Glutamatergic neuron (in vitro differentiated cells): ENCODE measurements around the gene IKBKG. TPM values are rescaled to one million over a fixed set of nuclear protein-coding genes. Genes with fewer than 3 reads are reported as not detected.
"Not testable (repeated sequence)": the region's sequence is repeated elsewhere in the genome, so short reads cannot be mapped to it uniquely, and the experiment has no call there.

Experiments used
- DNase-seq: peaks from one replicate; pipeline ENCODE4 v3.0.0; 2022
- H3K27ac Mint-ChIP-seq: one replicate; pipeline ENCODE4 v1.8.0; 2020; ENCODE audit warnings: mild to moderate bottlenecking, mixed read lengths, inconsistent platforms; ENCODE audit not compliant: unreplicated experiment
- H3K27me3 Mint-ChIP-seq: one replicate; pipeline ENCODE4 v1.8.0; 2020; ENCODE audit warnings: mild to moderate bottlenecking, moderate library complexity, mixed read lengths, inconsistent platforms; ENCODE audit not compliant: unreplicated experiment
- H3K36me3 Mint-ChIP-seq: one replicate; pipeline ENCODE4 v1.8.0; 2020; ENCODE audit warnings: mild to moderate bottlenecking, mixed read lengths, inconsistent platforms; ENCODE audit not compliant: unreplicated experiment
- H3K4me1 Mint-ChIP-seq: one replicate; pipeline ENCODE4 v1.8.0; 2020; ENCODE audit warnings: mild to moderate bottlenecking, low read depth, mixed read lengths, inconsistent platforms; ENCODE audit not compliant: unreplicated experiment
- H3K4me3 Mint-ChIP-seq: one replicate; pipeline ENCODE4 v1.8.0; 2020; ENCODE audit warnings: mild to moderate bottlenecking, mixed read lengths, inconsistent platforms; ENCODE audit not compliant: unreplicated experiment
- H3K9me3 Mint-ChIP-seq: one replicate; pipeline ENCODE4 v1.8.0; 2020; ENCODE audit warnings: mild to moderate bottlenecking, moderate library complexity, mixed read lengths, inconsistent platforms; ENCODE audit not compliant: unreplicated experiment
- total RNA-seq: library from RNA; stranded (reverse); fragmentation: NEBNext Ultra II Directional; extraction: Animal tissue kit (Norgen Biotek cat#: 25700); gene quantifications from one replicate; pipeline ENCODE4 v1.2.1, GENCODE V29; 2021; ENCODE audit not compliant: unreplicated experiment
- TF ChIP-seq, protein P1 (sequence below): fragments of 200-600 bp; sonication (generic); IDR thresholded peaks from one replicate; pipeline ENCODE4 v1.5.0; 2021; ENCODE audit not compliant: partially characterized antibody, unreplicated experiment

IKBKG gene
- total RNA-seq, 1 donor from 2014 or later = 27.6 TPM

DNA sequence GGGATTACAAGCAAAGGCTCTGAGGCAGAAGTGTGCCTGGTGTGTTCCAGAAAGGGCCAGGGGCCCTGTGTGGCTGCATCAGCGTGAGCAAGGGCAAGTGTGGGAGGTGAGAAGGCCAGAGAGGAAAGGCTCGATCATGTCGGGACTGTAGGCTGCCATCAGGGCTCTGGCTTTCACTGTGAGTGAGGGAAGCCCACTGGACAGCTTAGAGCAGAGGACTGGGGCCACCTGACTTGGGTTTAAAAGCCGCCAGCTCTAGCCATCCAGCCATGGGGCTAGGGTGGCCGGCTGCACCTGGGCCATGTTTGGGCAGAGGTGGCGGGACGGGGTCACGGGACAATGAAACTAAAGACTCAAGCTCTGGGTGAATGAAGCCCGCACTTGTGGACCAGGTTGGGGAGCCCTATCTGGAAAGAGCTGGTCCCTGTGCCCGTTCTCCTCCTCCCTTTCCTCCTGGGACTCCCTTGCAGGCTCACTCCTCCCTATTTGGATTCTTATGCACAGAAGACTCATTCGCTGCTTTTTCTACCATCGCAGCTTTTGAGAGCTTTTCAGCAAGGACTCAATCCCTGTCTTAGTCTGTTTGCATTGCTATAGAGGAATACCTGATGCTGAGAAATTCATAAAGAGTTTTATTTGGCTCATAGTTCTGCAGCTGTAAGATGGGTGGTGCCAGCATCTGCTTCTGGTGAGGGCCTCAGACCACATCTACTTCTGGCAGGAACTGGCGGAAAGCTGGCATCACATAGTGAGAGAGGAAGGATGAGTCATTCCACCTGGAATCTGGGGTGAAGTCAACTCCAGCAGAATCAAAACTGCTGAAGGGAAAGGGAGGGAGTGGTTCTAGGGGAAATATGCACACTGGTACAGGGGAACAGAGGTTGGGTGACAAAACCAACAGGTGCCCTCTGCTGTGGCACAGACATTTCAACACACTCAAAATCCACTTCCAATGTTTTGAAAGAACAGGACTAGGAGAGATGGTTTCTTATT lies 56.3 kb downstream of the IKBKG start:
- DNase-seq = no peak

DNA sequence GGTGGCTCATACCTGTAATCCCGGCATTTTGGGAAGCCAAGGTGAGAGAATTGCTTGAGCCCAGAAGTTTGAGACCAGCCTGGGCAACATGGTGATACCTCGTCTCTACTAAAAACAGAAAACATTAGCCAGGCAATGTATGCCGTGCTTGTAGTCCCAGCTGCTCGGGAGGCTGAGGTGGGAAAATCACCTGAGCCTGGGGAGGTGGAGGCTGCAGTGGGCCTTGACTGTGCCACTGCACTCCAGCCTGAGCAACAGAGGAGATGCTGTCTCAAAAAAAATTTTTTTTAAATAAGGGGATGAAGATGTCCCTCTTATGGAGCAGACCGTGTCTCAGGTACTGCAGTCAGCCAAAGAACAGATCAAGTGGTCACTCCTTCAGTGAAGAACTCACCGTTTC lies 58.1 kb downstream of the IKBKG start:
- TF ChIP-seq, protein P1, sequence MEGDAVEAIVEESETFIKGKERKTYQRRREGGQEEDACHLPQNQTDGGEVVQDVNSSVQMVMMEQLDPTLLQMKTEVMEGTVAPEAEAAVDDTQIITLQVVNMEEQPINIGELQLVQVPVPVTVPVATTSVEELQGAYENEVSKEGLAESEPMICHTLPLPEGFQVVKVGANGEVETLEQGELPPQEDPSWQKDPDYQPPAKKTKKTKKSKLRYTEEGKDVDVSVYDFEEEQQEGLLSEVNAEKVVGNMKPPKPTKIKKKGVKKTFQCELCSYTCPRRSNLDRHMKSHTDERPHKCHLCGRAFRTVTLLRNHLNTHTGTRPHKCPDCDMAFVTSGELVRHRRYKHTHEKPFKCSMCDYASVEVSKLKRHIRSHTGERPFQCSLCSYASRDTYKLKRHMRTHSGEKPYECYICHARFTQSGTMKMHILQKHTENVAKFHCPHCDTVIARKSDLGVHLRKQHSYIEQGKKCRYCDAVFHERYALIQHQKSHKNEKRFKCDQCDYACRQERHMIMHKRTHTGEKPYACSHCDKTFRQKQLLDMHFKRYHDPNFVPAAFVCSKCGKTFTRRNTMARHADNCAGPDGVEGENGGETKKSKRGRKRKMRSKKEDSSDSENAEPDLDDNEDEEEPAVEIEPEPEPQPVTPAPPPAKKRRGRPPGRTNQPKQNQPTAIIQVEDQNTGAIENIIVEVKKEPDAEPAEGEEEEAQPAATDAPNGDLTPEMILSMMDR = no peak
- H3K4me3 Mint-ChIP-seq = no peak overlapping the region
- no peaks in the 10 kb centered on the region for H3K4me1 Mint-ChIP-seq
- no peaks in the 10 kb centered on the region for H3K27me3 Mint-ChIP-seq
- H3K36me3 Mint-ChIP-seq = no peaks in the 10 kb centered on the region
- H3K9me3 Mint-ChIP-seq = peaks cover 1% of the 10 kb centered on the region
- H3K27ac Mint-ChIP-seq = no peak overlapping the region
- no peak for DNase-seq

More for the DNA sequence above, 56.3 kb downstream of the IKBKG start:
- Mint-ChIP-seq H3K27me3 (no peaks in the 10 kb centered on the region), H3K4me1 (no peaks in the 10 kb centered on the region), H3K9me3 (peaks cover 1% of the 10 kb centered on the region), H3K36me3 (no peaks in the 10 kb centered on the region), H3K27ac (no peak overlapping the region), H3K4me3 (no peak overlapping the region)
- TF ChIP-seq, protein P1 = no peak

DNA sequence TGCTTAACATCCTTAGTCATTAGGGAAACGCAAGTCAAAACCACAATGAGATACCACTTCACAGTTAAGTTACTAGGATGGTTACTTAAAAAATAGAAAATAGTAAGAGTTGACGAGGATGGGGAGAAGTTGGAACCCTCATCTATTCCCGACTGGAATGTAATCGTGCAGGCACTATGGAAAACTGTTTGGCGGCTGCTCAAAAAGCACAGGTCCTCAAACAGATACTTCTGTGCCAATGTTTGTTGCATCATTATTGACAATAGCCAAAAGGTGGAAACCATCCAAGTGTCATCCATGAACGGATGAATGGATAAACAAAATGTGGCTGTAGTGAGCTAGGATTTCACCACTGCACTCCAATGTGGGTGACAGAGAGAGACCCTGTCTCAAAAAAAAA lies 60.0 kb downstream of the IKBKG start:
- TF ChIP-seq, protein P1 = no peak
- Mint-ChIP-seq H3K4me1 (no peaks in the 10 kb centered on the region), H3K36me3 (no peaks in the 10 kb centered on the region), H3K27ac (no peak overlapping the region), H3K27me3 (no peaks in the 10 kb centered on the region), H3K9me3 (peaks cover 1% of the 10 kb centered on the region), H3K4me3 (no peak overlapping the region)
- DNase-seq = no peak

DNA sequence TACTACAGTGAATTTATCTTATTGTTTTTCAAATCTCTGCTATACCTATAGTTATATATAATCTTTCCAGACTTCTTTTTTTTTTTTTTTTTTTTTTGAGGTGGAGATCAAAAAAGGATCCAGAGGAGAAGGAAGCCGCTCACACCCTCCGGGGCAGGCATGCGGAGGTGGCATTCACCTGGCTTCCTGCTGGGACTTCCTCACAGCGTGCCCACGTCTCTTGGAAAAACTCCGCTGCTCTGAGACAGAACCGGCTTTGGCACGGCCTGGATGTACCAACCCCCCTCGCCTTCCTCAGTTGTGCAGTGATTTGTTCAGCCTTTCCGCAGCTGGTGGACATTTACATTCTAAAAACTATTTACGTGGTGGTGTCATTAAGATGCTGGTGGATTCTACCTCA lies 60.6 kb downstream of the IKBKG start:
- not testable (repeated sequence) for H3K36me3 Mint-ChIP-seq, H3K27ac Mint-ChIP-seq, H3K4me3 Mint-ChIP-seq, H3K4me1 Mint-ChIP-seq, H3K9me3 Mint-ChIP-seq, DNase-seq, H3K27me3 Mint-ChIP-seq

DNA sequence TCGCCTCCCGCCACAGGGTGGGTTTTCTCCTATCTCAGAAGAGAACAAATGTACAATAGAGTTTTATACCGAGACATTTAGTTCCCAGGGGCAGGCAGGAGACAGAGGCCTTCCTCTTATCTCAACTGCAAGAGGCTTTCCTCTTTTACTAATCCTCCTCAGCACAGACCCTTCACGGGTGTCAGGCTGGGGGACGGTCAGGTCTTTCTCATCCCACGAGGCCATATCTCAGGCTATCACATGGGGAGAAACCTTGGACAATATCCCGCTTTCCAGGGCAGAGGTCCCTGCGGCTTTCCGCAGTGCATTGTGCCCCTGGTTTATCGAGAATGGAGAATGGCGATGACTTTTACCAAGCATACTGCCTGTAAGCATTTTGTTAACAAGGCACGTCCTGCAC lies 61.4 kb downstream of the IKBKG start:
- not testable (repeated sequence) for H3K4me3 Mint-ChIP-seq, H3K4me1 Mint-ChIP-seq, H3K27ac Mint-ChIP-seq, DNase-seq, H3K27me3 Mint-ChIP-seq, H3K36me3 Mint-ChIP-seq, H3K9me3 Mint-ChIP-seq

DNA sequence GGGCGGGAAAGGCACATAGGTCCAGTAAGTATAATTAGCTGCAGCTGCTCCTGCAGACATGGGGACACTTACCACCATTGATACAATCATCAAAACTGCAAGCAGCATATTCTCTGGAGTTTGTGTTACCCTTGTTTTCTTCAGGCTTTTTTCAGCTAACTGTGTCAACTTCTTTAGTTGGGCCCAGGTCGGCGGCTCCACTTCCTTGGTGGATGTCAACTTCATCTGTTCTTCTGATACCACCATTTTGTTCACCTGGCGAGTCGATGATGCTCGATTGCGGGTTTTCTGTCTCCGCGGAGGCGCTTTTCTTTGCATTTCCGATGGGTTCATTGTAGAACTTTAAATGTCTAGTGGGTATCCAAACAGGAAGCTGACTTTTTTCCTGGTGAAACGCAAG lies 63.7 kb downstream of the IKBKG start:
- H3K4me1 Mint-ChIP-seq, H3K27ac Mint-ChIP-seq, H3K4me3 Mint-ChIP-seq, H3K9me3 Mint-ChIP-seq, DNase-seq, H3K36me3 Mint-ChIP-seq, H3K27me3 Mint-ChIP-seq: not testable (repeated sequence)

DNA sequence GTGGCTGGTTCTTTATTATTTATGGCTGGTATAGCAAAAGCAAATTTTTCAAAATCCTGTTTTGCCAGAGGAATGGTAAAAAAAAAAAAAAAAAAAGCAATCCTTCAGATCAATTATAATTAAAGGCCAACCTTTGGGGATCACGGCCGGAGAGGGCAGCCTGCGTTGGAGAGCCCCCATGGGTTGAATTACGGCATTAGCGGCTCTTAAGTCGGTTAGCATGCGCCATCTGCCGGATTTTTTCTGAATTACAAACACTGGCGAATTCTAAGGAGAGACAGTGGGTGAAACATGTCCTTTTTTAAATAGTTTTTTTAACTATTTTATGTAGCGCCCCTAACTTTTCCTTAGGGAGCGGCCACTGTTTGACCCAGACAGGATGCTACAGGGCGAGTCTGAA lies 66.2 kb downstream of the IKBKG start:
- not testable (repeated sequence) for H3K4me3 Mint-ChIP-seq, H3K4me1 Mint-ChIP-seq, H3K9me3 Mint-ChIP-seq, H3K27me3 Mint-ChIP-seq, H3K27ac Mint-ChIP-seq, DNase-seq, H3K36me3 Mint-ChIP-seq
